Mesenchymal stem cell (in vitro differentiated cells and primary cell): ENCODE measurements around the gene STRC.
"Not testable (repeated sequence)": the region's sequence is repeated elsewhere in the genome, so short reads cannot be mapped to it uniquely, and the experiment has no call there.

Experiments
- DNase-seq: peaks from one replicate; pipeline ENCODE4 v3.0.0-alpha.2; 2013
- H2AFZ ChIP-seq: one replicate; pipeline ENCODE4 v1.6.1; 2013; ENCODE audit warnings: low read depth, mild to moderate bottlenecking, control low read depth, inconsistent platforms, low read length, moderate library complexity
- H2AK5ac ChIP-seq: 2 replicates; pipeline ENCODE4 v1.6.1; 2013; ENCODE audit warnings: low read length, moderate library complexity, mild to moderate bottlenecking, inconsistent platforms; ENCODE audit not compliant: severe bottlenecking
- H2BK120ac ChIP-seq: one replicate; pipeline ENCODE4 v1.6.1; 2013; ENCODE audit warnings: low read depth, mild to moderate bottlenecking, inconsistent platforms, low read length, moderate library complexity
- H2BK12ac ChIP-seq, 2 experiments: one replicate each; pipeline ENCODE4 v1.6.1; 2013; ENCODE audit warnings: inconsistent platforms in 2 of 2, low read length in 2 of 2, mild to moderate bottlenecking in 2 of 2, moderate library complexity in 2 of 2, control low read depth in 1 of 2
- H2BK15ac ChIP-seq: one replicate; pipeline ENCODE4 v1.6.1; 2013; ENCODE audit warnings: mild to moderate bottlenecking, low read depth, inconsistent platforms; ENCODE audit not compliant: poor library complexity, severe bottlenecking
- H2BK5ac ChIP-seq: 2 replicates; pipeline ENCODE4 v1.6.1; 2013; ENCODE audit warnings: low read depth, mild to moderate bottlenecking, low read length, control low read depth, inconsistent platforms; ENCODE audit not compliant: poor library complexity, severe bottlenecking
- H3K14ac ChIP-seq, 2 experiments: one replicate each; pipeline ENCODE4 v1.6.1; 2013; ENCODE audit warnings: inconsistent platforms in 2 of 2, low read length in 2 of 2, control low read depth in 1 of 2, mild to moderate bottlenecking in 1 of 2, moderate library complexity in 1 of 2
- H3K18ac ChIP-seq, 2 experiments: one replicate each; pipeline ENCODE4 v1.6.1; 2013; ENCODE audit warnings: inconsistent platforms in 2 of 2, low read length in 2 of 2, control low read depth in 1 of 2, low read depth in 1 of 2, mild to moderate bottlenecking in 1 of 2
- H3K23ac ChIP-seq, 2 experiments: one replicate each; pipeline ENCODE4 v1.6.1; 2013; ENCODE audit warnings: inconsistent platforms in 2 of 2, low read length in 2 of 2, mild to moderate bottlenecking in 2 of 2, moderate library complexity in 2 of 2, control low read depth in 1 of 2
- H3K27ac ChIP-seq: 2 replicates; pipeline ENCODE4 v1.5.1; 2013; ENCODE audit warnings: mild to moderate bottlenecking, moderate library complexity, low read length, control low read depth, inconsistent platforms; ENCODE audit not compliant: poor library complexity, severe bottlenecking
- H3K27me3 ChIP-seq, 2 experiments: 2 replicates each; pipeline versions ENCODE4 v1.6.1 to v1.7.0; 2013; ENCODE audit warnings: low read length in 2 of 2, mild to moderate bottlenecking in 2 of 2, moderate library complexity in 2 of 2, control low read depth in 1 of 2, inconsistent platforms in 1 of 2; ENCODE audit not compliant: control insufficient read depth in 1 of 2, insufficient read depth in 1 of 2
- H3K36me3 ChIP-seq, 2 experiments: 2 replicates each; pipeline versions ENCODE4 v1.6.1 to v1.7.0; 2013; ENCODE audit warnings: low read length in 2 of 2, control low read depth in 1 of 2, inconsistent platforms in 1 of 2, low read depth in 1 of 2, mild to moderate bottlenecking in 1 of 2; ENCODE audit not compliant: insufficient read depth in 2 of 2, control insufficient read depth in 1 of 2
- H3K4ac ChIP-seq, 2 experiments: one replicate each; pipeline ENCODE4 v1.6.1; 2013; ENCODE audit warnings: inconsistent platforms in 2 of 2, low read length in 2 of 2, mild to moderate bottlenecking in 2 of 2, moderate library complexity in 2 of 2, control low read depth in 1 of 2, low read depth in 1 of 2
- H3K4me1 ChIP-seq: 2 replicates; pipeline ENCODE4 v1.6.1; 2013; ENCODE audit warnings: low read depth, low read length, control low read depth; ENCODE audit not compliant: control insufficient read depth, insufficient read depth
- H3K4me2 ChIP-seq: 2 replicates; pipeline ENCODE4 v1.6.1; 2013; ENCODE audit warnings: low read length, mild to moderate bottlenecking, inconsistent platforms; ENCODE audit not compliant: poor library complexity, severe bottlenecking
- H3K4me3 ChIP-seq, 2 experiments: 2 replicates each; pipeline versions ENCODE4 v1.5.1 to v1.7.0; 2013; ENCODE audit warnings: low read length in 2 of 2, mild to moderate bottlenecking in 2 of 2, control low read depth in 1 of 2, low read depth in 1 of 2; ENCODE audit not compliant: insufficient read depth in 1 of 2
- H3K79me1 ChIP-seq: replicated peaks from 2 replicates; pipeline ENCODE4 v1.6.1; 2013; ENCODE audit warnings: mild to moderate bottlenecking, control low read depth, low read length, inconsistent platforms; ENCODE audit not compliant: poor library complexity, severe bottlenecking
- H3K9ac ChIP-seq: 2 replicates; pipeline ENCODE4 v1.7.0; 2013; ENCODE audit warnings: mild to moderate bottlenecking, low read length, moderate library complexity
- H3K9me3 ChIP-seq: 2 replicates; pipeline ENCODE4 v1.7.0; 2013; ENCODE audit warnings: mild to moderate bottlenecking, low read length; ENCODE audit not compliant: control insufficient read depth
- H4K8ac ChIP-seq: one replicate; pipeline ENCODE4 v1.6.1; 2013; ENCODE audit warnings: inconsistent platforms, mild to moderate bottlenecking, low read length, moderate library complexity
- H4K91ac ChIP-seq: one replicate; pipeline ENCODE4 v1.6.1; 2013; ENCODE audit warnings: mild to moderate bottlenecking, low read length, inconsistent platforms
- WGBS: methylation state at CpG from one replicate; pipeline ENCODE4 v1.1.7; 2013; ENCODE audit warnings: mixed read lengths; 5-methylcytosine and 5-hydroxymethylcytosine counted together

STRC gene

DNA sequence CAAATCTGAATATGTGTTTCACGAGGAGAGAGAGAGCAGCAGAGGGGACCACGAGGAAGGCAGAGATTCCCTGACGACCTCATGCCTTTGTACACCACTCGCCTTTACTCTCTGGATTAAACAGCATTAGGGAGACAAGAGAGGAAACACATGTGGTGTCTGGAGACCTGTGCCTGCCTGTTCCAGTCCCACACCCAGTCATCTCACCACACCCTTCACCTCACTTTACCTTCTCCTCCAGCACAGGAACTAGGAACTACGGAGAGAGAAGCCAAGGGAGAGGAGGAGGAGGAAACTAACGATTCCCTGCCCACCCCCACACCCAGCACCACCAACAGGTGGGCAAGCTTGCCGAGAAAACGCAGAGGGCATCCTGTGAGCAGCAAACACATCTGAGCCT is 25.8 kb downstream of the STRC start:
- not testable (repeated sequence) for H3K9ac ChIP-seq, H3K14ac ChIP-seq, H2BK15ac ChIP-seq, H4K91ac ChIP-seq, DNase-seq, H3K4ac ChIP-seq, H2BK5ac ChIP-seq, H3K4me1 ChIP-seq, H3K27ac ChIP-seq, H3K27me3 ChIP-seq, H3K4me3 ChIP-seq, H2BK12ac ChIP-seq, H3K18ac ChIP-seq, H3K79me1 ChIP-seq, H3K36me3 ChIP-seq, H2BK120ac ChIP-seq, H3K9me3 ChIP-seq, H4K8ac ChIP-seq, H2AK5ac ChIP-seq, H3K23ac ChIP-seq, H3K4me2 ChIP-seq, H2AFZ ChIP-seq
- WGBS: no CpG with 5 or more reads among the region's 8 CpGs

DNA sequence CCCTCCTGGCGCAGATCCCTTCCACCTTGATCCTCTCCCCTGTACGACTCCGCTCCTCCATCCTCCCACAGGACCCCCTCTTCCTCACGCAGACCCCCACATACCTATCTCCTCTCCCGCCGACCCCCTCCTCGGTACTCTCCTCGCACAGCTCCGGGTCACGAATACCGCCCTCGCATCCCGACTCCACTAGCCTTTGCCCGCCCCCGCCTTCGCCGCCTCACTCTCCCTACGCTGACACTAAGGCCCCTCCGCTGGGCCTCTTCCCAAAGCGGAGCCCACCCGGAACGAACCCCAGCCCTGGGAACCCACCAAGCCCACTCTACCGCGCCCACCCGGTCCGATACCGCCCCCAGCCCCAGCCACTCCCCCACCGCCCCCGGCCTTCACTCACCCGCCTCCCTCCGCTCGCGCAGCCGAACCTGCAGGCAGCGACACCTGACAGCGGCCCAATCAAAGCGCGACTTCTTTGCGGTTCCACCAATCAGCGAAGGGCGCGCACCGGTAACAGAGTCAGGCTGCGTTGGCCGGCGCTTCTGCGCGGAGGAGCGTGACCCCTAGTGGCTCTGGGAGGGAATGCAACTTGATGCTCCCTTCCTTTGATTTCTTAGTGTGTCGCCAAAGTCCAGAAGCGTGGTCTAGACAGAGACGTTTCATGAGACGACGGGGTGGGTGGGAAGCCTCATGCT is 28.7 kb downstream of the STRC start, which contains the start of gene PPIP5K1:
Gene PPIP5K1, minus strand, starts transcription at position 431 of the 689 bp plus-strand sequence. CDS start 5,704 bp downstream, outside the sequence.
- not testable (repeated sequence) for H2AK5ac ChIP-seq, H4K8ac ChIP-seq, H2AFZ ChIP-seq, H2BK5ac ChIP-seq, H4K91ac ChIP-seq, H3K23ac ChIP-seq, H3K27ac ChIP-seq, H3K36me3 ChIP-seq, H3K4me2 ChIP-seq, H3K4me1 ChIP-seq, H2BK15ac ChIP-seq, H2BK12ac ChIP-seq, H3K27me3 ChIP-seq, H3K14ac ChIP-seq, H3K4me3 ChIP-seq, H3K9me3 ChIP-seq, H2BK120ac ChIP-seq, DNase-seq, H3K18ac ChIP-seq, H3K79me1 ChIP-seq, H3K4ac ChIP-seq, H3K9ac ChIP-seq
- WGBS: no CpG with 5 or more reads among the region's 54 CpGs

- H3K79me1 ChIP-seq, H2BK12ac ChIP-seq, H3K4me3 ChIP-seq, H4K8ac ChIP-seq, H3K9ac ChIP-seq, H2AK5ac ChIP-seq, H3K4me2 ChIP-seq, H3K18ac ChIP-seq, H3K9me3 ChIP-seq, H3K4ac ChIP-seq, H2AFZ ChIP-seq, H3K23ac ChIP-seq, H3K27me3 ChIP-seq, H3K14ac ChIP-seq, H2BK120ac ChIP-seq, H3K27ac ChIP-seq, H2BK15ac ChIP-seq, DNase-seq, H4K91ac ChIP-seq, H3K36me3 ChIP-seq, H3K4me1 ChIP-seq, H2BK5ac ChIP-seq: not testable (repeated sequence)
- WGBS: no CpG with 5 or more reads among the region's 1 CpG
These were observed 44.0 kb downstream of the STRC start for GRCh38 chr15:43574607-43575006.

GRCh38 chr15:43566615-43567014 is 52.0 kb downstream of the STRC start:
- not testable (repeated sequence) for DNase-seq, H2BK120ac ChIP-seq, H2BK5ac ChIP-seq, H3K4ac ChIP-seq, H3K9ac ChIP-seq, H4K8ac ChIP-seq, H3K18ac ChIP-seq, H2BK12ac ChIP-seq, H3K4me1 ChIP-seq, H3K23ac ChIP-seq, H2AK5ac ChIP-seq, H3K14ac ChIP-seq, H4K91ac ChIP-seq, H2AFZ ChIP-seq, H3K79me1 ChIP-seq, H3K9me3 ChIP-seq, H3K4me2 ChIP-seq, H2BK15ac ChIP-seq, H3K36me3 ChIP-seq, H3K4me3 ChIP-seq, H3K27me3 ChIP-seq, H3K27ac ChIP-seq
- WGBS: no CpG with 5 or more reads among the region's 2 CpGs
